HG03135 (cell line): ENCODE measurements around the gene PIRT.

ENCODE experiments used
- ATAC-seq: cut with Tn5 transposase; IDR thresholded peaks from one replicate; pipeline ENCODE4 v1.9.1; 2021; ENCODE audit warnings: mild to moderate bottlenecking, moderate library complexity; ENCODE audit not compliant: unreplicated experiment

Gene PIRT

GRCh38 chr17:10821770-10822169 lies 16.1 kb downstream of the PIRT start:
- ATAC-seq, result no peak

GRCh38 chr17:10821054-10821453 lies 16.8 kb downstream of the PIRT start:
- no peak for ATAC-seq

DNA sequence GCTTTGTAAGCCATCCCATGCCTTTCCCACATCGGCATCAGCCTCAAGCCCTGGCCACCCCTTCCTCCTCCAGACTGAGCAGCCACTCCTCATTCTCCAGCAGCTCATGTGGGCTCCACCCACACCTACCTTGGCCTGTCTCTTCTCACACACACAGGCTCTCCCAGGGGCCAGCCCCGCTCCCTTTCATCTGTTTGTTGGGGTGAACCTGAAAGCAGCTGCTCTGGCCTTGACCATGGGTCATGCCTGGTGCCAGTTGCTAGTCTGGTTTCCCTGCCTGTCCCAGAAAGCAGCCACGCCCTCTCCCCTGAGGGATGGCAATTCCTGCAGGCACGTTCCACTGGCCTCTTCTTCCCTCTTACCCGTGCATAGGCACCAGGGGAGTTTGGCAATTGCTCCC lies 22.6 kb downstream of the PIRT start:
- no peak for ATAC-seq

DNA sequence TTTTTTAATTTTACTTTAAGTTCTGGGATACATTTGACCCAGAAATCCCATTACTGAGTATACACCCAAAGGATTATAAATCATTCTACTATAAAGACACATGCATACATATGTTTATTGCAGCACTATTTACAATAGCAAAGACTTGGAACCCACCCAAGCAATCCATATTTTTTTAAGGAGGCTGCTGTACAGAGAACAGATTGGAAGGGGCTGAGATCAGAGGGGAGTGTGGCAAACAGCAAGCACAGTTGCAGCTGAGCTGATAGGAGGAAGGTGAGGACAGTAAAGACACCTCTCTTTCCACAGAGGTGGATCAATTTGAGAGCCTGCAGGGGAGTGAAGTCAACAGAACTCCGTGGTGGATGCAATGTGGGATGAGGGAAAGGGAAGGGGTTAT lies 23.8 kb downstream of the PIRT start:
- no peak for ATAC-seq

GRCh38 chr17:10812674-10813073 lies 25.2 kb downstream of the PIRT start:
- ATAC-seq, result no peak

GRCh38 chr17:10809605-10810004 lies 28.3 kb downstream of the PIRT start:
- ATAC-seq, result no peak

DNA sequence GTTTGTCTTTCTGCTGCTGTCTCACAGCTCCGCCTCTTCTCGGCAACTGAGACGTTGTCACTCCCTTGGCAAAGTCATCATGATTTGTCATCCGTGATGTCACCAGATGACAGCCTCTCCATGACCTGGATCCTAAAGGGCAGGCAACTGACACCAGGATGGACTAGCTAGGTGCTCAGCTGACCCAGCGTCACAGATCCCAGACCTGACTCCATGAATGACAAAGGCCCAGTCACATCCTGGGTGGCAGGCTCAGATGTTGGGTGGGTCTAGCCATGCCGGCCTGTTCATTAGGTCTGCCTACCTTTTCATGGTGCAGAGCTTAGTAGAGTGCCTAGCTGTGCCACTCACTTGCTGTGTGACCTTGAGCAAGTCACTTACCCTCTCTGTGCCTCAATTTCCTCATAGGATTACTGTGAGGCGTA lies 30.2 kb downstream of the PIRT start:
- no peak for ATAC-seq

GRCh38 chr17:10806545-10807262 lies 31.2 kb downstream of the PIRT start:
- no peak for ATAC-seq

GRCh38 chr17:10805911-10806310 lies 32.0 kb downstream of the PIRT start:
- ATAC-seq, result no peak

DNA sequence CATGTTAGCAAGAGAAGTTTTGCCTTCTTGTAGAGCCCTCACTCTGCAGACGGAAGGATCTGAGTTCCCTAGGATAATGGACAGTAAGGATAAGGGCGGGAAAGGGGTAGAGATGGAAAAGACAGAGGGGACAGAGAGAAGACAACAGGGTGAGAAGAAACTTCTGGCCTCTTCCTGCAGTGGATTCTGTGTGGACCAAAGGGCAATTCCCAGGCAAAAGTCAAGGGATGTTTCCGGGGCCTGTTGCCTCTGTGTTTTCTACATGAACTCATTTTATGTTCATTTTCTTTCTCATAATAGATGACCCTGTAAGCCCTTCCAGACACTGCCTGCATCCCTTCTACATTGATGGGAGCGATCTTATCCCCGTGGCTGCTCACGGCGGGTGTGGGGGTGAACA lies 33.3 kb downstream of the PIRT start:
- ATAC-seq, result no peak

DNA sequence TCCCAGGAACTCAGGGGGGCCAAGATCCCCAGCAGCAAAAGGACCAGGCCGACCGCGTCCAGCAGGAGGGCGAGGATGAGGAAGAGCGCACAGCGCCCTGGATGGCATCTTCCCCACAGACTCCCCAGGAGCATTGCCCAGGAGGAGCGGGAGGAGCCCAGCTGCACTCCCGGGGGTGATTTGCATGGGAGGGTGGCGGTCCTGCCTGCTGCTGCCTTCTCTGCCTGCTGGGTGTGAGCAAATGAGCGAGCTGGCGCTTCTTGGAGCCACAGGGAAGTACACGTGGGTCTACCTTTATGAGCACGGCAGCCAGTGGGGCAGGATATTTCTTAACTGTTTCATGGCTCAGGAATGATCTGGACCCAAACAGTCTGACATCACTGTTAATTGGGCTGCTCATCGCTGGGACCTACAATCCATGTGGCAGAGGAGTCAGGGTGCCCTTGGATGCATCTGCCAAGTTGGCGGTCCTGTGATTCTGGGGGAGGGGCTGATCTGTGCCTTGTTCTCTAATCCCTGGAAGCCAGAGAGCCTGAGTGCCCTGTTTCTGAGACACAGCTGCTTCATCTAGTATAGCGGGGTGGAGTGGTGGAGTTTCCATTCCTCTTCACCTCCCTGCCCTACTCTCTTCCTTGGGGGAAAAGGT lies 33.9 kb downstream of the PIRT start, which contains the start of gene TMEM238L:
TMEM238L (minus strand) TSS at position 270 of the 646 bp plus-strand sequence; CDS start at position 134, 136 bp downstream.
- ATAC-seq, result no peak

DNA sequence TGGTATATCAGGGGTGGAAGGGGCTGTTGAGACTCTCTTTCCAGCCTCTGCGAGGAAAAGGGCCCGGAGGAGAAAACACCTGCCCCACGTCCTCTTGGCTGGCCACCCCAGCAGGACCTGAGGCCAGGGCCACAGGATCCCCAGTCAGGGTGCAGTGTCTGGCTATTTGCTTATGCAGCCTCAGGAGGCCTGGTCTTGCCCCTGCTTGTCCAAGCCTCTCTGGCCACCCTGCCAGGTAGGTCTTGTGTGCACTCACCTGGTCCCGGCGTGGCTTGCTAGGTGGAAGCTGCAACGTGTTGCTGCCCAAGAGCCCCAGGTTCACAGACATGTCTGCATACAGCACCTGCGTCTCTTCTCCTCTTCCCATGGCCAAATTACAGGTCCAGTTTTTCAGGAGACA lies 34.5 kb downstream of the PIRT start:
- ATAC-seq, result no peak

- no peak for ATAC-seq
Measured at GRCh38 chr17:10802496-10803284, 35.2 kb downstream of the PIRT start.

DNA sequence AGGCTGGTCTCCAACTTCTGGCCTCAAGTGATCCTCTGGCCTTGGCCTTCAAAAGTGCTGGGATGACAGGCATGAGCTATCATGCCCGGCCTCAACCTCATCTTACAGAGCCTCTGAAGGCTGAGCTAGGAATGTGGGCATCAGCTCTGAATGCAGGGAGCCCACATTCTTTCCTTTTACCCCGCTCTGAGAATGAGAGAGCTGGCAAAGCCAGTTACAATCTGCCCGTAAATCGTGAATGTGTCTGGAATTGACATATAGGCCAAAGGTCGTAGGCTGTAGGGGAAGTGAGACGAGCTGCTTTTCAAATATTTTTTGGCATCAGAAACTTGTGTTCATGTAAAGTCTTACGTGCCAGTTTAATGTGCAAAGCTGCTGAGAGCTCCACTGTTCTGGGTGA lies 38.5 kb downstream of the PIRT start:
- no peak for ATAC-seq

- no peak for ATAC-seq
Measured at GRCh38 chr17:10798910-10799309, 39.0 kb downstream of the PIRT start.

DNA sequence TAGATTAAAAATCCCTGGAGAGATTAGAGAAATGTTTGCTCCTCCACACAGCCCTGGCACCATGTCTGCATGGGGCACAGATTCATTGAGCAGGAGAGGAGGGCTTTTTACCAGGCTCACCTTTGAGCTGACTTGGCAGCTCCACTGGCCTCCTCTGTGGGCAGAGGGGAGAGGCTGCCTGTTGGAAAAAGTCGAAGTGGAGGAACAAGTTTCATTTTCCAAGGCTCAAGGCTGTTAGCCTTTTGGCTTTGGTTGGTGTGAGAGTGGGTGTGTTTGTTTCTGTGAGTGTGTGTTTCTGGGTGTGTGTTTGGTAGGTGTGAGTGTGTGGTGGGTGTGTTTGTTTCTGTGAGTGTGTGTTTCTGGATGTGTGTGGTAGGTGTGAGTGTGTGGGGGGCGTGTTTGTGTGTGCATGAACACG lies 39.5 kb downstream of the PIRT start:
- no peak for ATAC-seq

DNA sequence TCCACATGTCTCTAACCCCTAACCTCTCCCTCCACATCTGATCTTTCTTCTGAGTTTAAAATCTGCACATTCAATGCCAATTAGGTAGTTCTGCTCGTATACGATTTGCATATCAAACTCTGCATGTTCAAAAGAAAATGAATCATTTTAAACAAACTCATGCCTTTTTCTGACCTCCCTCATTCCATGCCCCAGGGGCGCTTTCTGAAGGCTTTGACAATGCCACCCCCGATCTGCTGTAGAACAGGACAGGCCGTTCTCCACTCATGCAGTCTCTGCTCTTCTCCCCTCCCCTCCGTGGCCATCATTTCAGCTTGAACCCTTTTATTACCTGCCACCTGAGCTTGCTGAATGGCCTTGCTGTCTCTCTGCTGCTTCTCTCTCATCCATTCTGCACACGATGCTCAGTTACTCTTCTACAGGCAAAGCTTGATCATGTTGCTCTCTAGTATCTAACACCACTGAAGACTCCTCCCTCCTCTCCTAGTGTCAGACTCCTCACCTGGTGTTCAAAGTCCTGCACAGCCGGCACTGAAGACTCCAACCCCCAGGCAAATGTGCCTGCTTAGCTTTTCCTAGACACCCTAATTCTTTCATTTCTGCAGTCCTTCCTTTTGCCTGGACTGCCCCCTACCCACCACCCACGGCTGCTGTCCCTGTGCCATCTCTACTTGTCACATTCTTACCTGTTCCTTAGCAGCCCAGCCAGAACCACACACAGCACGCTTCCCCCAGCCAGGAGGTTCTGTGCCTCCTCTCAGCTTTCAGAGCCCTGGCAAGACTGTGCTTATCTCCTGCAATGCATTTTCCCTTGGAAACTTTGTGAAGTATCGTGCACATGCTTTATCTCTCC lies 40.2 kb downstream of the PIRT start:
- no peak for ATAC-seq

DNA sequence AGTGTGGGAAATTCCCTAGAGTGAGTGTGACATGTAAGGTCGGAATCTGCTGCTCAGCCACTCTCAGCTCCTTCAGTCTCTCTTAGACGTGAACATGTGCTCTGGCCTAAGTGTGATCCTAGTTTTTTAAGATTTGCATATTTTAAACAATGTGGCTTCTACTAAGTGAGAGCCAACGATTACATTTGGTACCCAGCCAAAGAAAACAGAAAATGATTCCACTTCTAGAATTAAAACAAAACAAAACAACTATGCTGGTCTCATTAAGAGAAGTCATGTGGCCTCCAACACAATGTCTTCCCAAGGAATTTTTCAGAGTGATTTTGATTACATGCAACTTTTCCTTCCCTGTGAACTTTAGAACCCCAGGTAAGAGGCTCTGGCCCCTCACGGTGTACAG lies 44.1 kb downstream of the PIRT start:
- no peak for ATAC-seq

DNA sequence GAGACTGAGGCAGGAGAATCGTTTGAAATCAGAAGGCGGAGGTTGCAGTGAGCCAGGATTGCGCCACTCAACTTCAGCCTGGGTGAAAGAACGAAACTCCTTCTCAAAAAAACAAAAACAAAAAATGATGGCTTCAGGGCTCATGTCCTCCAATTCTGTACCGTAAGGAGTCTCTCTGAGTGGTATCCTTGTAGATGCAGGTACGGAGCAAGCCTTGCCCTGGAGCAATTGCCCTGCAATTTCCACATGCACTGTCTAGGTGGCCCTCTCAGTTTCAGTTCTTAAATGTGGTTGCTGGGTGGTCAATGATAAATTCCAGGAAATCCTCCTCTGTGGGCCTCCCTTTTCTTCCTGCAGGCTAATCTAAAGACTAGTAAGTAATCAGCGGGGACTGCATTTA lies 44.6 kb downstream of the PIRT start:
- ATAC-seq, result no peak

DNA sequence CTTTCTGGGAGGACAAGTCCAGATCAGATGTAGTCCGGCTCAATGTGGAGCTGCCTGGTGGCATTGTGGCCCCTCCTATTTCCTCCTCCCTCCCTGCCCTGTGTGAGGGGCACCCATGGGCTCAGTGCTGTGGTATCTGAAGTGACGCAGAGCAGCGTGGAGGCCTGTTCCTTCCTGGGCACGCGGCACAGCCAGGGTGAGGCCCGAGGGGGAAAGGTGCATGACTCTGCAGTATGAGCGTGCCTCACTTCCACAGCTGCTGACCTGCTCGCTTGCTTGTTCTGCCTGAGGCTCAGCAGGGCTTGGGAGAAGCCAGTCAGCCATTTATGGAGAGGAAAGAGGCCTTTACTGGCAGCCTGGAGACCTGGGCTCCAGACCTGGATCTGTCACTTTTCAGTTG lies 45.7 kb downstream of the PIRT start:
- no peak for ATAC-seq
